Measurements from ENCODE around the gene ACAD9.
"Not testable (repeated sequence)": the region's sequence is repeated elsewhere in the genome, so short reads cannot be mapped to it uniquely, and the experiment has no call there.

Gene ACAD9

DNA sequence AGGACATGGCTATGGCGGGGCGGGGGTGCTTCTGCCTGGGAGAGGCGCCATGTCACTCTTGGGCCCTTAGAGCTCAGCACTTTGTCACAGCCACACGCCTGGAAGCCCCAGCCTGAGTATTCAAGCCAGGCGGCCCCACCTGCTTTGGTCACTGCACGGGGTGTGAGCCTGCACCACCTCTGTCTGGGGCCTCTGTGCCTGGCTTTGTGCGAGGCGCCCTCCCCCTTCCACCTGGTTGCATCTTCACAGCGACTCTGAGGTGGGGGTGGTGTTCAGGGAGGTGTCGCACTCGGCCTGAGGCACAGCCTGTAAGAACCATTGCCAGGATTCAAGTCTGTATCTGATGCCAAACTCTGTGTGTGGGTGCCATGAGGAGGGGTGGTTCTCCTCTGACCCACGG lies 24.1 kb downstream of the ACAD9 start:
- no peak for DNase-seq

DNA sequence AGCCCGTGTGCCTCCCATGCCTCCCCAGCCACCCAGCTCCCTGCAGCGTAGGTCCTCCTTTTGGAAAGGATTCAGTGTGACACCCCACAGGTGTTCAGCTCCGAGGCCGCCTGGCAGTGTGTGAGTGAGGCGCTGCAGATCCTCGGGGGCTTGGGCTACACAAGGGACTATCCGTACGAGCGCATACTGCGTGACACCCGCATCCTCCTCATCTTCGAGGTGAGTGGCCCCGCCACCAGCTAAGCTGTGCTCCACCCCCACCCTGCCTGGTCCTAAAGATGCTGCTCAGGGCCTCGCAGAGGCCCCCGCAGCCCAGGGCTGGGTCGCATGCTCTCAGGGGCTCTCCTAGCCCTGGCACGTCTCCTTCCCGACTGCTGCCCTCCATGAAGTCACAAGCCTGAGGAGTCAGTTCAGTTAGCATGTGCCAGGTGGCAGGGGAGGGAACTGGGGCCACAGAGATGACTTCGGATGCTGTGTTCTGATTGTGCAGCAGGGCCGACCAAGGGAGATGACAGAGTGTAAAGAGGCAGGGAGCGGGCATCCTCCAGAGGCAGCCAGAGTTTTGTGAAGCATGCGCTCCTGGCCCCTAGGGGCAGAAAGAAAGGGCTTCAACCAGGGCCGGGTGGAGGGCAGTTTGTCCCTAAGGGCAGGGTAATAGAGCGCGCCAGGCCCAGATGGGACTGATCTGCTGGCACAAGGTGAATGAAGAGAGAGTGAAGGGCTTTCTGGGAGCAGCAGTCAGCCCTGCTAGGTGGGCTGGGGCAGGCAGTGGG lies 26.8 kb downstream of the ACAD9 start:
- no peak for DNase-seq

DNA sequence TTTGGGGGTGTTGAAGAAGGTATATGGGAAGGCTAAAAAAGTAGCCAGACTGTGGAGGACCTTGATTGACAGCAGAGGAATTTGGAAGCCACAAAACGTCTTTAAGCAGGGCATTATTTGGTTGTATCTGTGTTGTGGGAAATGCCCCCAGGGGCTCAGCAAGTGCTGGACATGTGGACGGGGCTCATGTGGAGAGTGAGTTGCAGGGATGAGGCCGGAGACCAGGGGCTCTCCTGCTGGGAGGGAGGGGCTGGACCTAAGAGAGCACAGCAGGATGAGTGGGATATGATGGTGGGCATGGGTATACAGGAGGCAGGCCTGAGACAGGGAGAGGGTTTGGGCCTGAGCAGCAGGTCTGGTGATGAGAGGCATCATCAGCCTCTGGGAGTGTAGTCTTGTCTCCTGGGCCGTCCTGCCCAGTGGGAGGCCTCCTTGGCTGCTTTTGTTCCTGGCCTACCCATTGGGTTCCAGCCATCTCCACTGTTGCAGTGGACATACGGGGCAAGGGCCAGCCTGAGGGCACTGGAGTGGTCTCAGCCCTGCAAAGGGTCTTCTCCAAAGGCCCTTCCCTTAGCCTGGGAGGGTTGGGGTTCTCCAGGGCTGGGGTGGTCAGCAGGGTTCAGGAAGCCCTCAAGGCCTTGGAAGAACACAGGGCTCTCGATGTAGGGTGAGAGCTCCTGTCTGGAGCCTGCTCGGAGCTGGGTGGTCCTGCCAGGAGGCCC lies 27.5 kb downstream of the ACAD9 start:
- DNase-seq: no peak

DNA sequence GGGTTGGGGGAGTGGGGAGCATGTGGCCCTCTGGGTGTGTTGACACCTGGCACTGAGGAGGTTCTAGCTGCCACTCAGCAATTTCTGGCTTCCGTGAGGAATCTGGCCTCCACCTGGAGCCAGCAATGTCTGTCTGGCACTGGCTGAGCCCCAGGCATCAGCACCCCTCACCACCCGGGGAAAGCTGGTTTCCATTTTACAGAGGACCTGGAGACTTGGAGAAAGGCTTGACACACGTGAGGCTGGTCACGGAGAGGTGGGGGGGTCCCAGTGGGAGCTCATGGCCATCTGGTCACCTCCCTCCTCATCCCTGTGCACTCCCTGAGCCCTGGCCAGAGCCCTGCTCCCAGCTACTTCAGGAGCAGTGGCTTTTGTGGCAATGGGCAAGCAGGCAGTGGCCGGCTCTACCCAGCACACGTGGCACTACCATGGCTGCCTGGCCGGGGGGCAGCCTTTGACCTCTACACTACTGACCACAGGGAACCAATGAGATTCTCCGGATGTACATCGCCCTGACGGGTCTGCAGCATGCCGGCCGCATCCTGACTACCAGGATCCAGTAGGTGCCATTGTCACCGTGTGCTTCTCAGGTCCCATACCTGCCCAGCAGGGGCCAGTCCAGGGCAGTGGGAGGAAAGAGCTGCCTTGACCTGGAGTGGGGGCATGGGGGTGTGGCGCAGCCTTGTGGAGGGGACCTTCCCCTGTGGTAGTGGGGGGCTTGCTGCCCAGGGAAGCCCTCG lies 28.5 kb downstream of the ACAD9 start:
- DNase-seq: no peak

DNA sequence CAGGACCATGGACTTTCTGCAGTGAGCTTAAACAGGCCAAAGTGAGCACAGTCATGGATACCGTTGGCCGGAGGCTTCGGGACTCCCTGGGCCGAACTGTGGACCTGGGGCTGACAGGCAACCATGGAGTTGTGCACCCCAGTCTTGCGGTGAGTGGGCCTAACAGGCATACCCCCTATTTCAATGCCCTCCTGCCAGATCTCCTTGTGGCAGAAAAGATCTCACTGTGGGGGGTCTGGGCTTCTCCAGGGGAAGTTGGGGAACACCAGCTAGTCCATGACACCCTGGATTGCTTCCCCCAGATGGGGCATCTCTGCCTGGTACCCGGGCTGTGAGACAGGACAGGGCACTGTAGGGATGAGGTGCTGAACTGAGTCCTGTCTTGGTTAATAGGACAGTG lies 29.5 kb downstream of the ACAD9 start:
- DNase-seq: no peak

DNA sequence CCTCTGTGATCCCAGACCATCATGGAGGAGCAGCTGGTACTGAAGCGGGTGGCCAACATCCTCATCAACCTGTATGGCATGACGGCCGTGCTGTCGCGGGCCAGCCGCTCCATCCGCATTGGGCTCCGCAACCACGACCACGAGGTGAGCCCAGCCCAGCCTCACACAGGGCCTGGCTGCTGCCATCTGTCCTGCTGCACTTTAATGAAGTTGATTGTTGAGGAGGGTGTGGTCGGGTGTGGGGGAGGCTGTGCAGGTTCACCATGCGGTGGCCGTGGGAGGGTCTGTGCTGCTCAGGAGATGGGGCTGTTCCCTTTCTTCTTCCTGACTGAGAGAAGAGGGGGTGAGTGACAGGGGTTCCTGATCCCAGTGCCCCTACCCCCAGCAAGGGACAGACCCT lies 30.6 kb downstream of the ACAD9 start:
- DNase-seq: no peak

DNA sequence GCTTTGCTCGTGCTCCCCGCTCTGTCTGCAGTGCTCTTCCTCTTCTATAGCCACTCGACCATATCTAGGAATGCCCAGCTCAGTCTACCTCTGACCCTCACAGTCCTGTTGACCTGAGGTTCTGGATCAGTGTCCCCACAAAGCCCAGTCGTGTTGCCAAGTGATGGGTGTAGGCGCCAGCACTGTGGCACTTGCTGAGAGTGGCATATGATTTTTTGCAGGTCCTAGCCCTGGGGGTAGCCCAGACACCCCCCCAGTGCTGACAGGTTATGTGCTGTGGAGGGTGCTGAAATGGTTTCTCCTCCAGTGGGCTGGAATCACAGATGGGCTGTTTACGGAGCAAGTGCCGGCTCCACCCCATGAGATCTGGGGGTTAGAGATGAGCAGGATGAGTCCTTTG lies 32.5 kb downstream of the ACAD9 start:
- no peak for DNase-seq

DNA sequence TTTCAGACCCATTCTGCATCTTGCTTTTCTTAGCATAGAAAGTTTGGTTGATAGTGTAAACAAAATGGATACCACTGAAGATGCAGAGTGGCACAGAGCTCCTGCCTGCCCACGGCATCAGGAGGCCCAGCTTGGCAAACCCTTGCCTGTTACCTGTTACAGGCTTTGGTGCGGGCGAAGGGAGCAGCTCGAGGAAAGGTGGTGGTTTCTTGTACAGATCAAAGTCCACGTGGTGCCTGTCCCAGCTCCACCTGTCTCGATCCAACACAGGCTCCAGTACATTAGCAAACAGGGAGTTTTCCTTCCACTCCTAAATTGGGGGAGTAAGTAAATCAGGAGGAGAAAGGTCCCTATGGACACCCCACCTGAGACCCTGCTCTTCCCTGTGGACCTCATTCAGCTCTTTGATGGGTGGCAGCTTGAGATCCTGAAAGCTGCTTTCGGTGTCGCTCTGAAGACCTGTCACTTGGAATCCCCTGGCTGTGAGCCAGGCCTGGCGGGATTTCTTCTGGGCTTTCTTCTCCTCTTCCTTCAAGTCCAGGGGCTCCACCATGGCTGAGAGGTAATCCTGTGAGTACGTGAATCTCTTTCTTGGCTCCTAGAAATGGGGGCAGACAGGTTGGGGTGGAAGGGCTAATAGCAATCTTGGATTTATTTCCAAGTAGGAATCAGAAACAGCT lies 35.7 kb downstream of the ACAD9 start:
- DNase-seq: no peak

DNA sequence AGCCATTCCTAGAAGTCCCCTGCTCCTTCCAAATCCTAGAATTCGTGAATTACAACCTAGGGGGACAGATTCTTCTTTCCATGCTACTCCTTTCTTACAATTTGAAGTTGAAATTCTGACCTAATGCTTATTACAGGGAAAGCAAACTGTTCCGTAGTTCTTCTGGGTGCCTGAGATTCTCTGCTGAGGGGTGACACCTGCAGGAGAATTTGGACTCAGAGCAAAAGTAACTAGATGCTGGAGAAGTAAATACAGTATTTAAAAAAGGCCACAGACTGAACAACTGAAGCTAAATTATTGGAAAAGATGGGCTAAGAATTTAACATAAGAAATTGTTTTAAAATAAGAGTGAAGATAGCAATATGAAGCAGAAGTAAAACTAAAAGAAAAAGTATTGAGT lies 37.9 kb downstream of the ACAD9 start:
- no peak for DNase-seq

DNA sequence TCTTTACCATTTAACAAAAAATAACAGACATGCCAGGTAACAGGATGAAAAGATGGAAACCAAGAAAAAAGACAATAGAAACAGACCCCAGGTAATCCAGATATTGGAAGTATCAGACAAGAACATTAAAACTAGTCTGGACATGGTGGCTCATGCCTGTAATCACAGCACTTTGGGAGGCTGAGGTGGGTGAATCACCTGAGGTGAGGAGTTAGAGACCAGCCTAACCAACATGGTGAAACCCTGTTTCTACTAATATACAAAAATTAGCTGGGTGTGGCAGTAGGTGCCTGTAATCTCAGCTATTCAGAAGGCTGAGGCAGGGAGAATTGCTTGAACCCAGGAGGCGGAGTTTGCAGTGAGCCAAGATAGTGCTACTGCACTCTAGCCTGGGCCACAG lies 40.6 kb downstream of the ACAD9 start:
- no peak for DNase-seq

DNA sequence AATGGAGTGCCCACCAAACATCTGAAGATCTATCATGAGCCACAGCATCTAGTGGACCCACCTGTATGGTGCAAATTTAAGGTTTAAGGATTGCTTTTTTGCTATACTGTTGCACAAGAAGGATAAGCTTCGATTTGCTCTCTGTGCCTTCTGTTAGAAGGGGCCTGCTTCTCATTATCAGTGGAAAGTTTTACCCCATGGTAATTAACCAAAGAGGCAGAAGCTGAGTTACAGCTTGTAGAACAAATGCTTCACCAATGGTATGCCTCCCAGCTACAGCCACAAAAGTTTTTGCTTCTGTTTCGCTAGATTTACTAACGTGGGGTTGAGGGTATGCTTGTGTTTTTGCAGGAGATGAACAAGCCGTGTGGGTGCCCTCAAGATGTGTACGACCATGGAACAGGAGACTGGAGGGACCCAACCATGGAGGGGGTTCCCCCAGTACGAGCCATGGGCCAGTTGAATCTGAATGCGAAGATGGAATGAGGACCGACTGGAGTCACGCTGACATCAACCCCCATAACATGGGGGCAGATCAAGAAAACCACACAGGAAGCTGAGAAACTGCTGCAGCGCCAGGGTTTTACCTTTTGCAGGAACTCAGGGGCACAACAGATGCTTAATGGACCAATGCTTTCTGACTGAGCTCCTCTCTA lies 43.5 kb downstream of the ACAD9 start:
- no peak for DNase-seq

DNA sequence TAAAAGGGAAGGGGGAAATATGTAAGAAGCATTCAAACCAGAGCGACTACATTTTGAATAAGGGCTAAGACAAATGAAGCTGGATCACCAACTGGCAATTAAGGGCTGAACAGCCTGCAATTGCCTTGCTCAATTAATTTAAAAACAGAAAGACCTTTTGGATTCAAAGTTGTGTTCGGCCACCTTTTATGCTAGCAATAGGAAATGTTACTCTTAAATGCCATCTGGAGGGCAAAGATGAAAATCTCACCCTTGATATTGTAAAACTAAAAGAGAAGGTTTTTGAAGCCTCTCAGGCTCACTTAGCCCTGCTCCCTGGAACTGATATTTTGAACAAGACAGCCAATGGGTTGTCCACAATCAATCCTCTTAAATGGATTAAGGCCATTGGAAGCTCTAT lies 44.2 kb downstream of the ACAD9 start:
- no peak for DNase-seq

DNA sequence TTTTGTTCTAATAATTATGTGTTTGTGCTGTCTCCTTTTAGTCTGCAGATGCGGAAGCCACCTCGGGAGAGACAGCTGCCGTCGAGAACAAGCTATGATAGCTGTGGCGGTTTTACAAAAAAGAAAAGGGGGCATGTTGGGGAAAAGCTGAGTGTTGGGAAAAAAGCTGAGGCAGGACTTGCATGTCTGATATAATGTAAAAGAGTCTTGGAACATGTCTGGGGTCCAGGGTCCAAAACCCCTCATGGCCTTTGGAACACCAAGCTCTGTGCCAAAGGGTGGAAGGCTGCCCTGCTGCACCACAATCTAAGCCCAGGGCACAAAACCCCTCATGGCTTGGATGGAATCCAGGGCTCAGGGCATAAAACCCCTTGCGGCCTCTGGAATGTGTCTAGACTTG lies 44.6 kb downstream of the ACAD9 start:
- not testable (repeated sequence) for DNase-seq

DNA sequence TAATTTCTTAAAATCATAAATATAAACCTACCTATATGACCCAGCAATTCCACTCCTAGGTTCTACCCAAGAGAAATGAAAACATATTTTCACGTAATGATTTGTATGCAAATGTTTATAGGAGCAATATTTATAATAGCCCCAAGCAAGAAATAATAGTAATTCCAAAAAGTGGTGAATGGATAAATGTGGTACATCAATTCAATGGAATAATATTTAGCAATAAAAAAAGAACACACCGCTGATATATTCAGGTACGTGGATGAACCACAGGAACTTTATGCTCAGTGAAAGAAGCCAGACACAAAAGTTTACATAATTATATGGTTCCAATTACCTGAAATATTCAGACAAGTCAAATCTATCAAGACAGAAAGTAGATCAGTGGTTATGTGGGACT lies 49.9 kb downstream of the ACAD9 start:
- no peak for DNase-seq

DNA sequence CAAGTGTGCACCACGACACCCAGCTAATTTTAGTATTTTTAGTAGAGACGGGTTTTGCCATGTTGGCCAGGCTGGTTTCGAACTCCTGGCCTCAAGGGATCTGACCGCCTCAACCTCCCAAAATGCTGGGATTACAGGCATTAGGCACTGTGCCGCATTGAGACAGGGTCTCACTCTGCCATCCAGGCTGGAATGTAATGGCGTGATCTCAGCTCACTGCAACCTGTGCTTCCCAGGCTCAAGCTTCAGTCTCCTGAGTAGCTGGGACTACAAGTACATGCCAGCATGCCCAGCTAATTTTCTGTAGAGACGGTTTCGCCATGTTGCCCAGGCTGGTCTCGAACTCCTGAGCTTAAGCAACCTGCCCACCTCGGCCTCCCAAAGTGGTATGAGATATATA lies 51.6 kb downstream of the ACAD9 start:
- no peak for DNase-seq

DNA sequence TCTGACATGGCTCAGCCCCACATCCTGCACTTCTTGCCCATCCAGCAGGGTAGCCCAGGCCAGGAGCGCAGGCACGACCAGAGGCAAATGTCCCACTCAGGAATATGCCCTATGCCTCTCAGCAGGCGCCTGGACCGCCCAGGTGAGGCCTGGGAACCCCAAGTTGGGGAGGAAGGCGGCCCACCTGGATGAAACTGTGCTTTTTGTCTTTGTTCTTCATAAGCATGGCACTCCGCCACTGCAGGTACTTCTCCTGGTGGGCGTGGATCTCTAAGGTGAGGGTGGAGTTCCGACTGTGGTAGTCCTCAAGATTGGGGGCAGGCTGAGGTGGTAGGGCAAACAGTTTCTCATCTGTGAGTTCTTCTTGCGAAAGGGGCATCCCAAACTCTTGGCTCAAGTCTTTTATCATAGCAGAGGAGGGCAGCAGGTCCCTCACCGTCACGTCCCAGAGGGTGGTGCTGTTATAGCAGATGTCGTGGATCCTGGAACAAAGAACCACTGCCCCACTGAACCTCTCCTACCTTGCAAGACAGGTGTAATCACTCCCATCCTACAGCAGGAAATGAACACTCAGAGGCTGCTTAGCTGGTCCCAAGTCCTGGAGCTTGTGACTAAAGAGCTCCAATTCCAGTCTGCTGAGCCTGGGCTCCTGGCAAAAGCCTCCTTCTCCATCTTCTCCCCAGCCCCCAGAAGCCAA lies 53.2 kb downstream of the ACAD9 start:
- DNase-seq: no peak

DNA sequence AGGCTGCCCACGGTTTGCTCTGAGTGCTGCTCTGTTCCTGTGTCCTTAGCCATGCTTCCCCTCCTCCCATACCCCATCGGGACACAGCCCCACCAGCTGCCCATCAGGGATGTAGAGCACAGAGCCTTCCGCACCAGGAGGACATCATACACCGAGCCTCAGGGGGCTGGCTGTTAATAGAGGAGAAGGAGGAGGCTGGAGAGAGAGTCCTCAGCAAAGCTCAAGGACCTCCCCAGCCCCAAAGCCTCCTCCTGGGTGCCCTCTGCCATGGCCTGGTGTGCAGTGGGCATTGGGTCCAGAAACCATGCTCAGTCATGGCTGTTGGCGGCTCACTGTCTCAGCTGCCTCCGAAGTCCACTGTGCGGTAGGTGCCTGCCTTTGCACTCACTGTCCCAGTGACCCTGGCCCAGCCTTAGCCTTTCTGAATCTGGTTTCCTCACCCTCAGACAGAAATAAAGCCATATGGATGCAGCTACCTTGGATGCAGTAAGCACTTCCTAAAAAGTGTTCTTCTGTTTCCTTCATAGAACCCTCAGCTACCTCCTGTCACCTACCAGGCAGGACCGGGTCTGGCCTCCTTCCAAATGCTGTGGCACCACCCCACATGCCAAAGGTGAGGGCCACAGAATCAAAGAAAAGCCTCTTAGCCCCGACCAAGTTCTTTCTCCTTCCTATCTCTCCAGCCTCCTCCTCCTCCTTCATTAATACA lies 53.9 kb downstream of the ACAD9 start:
- no peak for DNase-seq

DNA sequence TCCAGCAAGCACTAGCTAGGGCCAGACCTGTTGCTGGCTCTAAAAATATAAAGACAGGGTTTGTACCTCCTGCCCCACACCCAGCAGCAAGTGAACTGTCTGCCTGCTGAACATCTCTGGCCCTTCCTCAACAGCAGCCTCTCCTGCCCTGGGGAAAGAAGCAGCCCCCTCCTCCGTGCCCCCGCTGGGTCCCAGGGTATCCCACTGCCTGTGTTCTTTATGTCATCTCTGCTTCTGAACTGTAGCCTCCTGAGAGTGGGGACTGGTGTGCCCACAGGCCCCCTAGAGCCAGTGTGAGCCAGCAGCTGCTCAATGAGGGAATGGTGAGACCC lies 54.5 kb downstream of the ACAD9 start:
- DNase-seq: no peak

DNA sequence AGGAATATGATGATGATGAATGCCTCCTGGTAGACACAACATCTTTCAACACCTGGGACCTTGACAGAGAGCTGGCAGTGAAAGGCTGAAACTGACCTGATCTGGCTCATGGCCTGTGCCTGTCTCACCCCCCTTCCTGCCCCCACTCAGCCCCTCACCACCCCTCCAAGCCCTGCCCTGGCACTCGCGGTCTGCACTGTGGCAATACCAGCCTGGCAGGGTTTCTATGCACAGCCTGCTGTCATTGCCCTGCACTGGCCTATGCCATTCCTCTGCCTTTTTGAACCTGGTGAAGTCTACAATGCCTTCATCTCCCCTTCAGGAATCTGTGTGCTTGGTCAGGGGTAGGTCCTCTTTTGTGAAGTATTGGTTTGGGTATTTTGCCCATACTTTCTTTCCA lies 56.5 kb downstream of the ACAD9 start:
- DNase-seq: no peak

DNA sequence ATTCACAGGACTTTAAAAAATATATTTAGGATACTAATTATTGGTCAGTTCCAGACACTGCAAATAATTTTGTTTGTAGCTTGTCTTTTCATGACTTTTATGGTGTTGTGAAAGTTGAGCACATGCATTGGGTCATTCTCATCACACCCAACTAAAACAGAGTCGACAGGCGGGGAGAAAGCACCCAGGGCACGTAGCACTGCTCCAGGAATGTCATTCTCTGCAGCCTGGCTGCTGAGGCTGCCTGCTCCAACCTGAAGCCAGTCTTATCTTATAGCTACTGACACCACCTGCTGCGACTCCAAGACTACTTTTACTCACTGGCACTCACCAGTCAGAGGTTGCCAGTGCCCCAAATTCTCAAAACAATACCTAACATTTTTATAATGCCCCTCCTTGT lies 56.9 kb downstream of the ACAD9 start:
- DNase-seq: no peak

DNA sequence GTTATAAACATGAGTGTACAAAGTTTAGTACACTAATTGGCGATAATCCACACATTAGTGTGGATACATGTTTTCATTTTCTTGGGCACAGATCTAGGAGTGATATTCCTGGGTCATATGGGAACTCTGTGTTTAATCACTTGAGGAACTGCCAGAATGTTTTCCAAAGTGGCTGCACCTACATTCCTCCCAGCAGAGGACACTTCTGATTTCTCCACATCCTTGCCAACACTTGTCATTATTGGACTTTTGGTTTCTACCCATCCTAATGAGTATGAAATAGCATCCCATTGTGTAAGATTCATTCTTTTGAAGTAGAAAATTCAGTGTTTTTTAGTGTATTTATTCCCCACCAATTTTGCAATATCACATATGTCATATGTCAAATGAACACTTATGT lies 60.8 kb downstream of the ACAD9 start:
- no peak for DNase-seq

Data from NCI-H1417 treated with DMSO at 0.1 percent for 48 hours (cell line).